Colonic mucosa (tissue), 4 donors: Measurements from ENCODE around the gene OR4D11. TPM values are rescaled to one million over a fixed set of nuclear protein-coding genes. Genes with fewer than 3 reads are reported as not detected.
"Not testable (repeated sequence)": the region's sequence is repeated elsewhere in the genome, so short reads cannot be mapped to it uniquely, and the experiment has no call there.

Source experiments
- DNase-seq: peaks from one replicate; pipeline ENCODE4 v3.0.0-alpha.2; 2020
- H3K27ac ChIP-seq: fragments of 200-600 bp; one replicate; pipeline ENCODE4 v1.8.0; 2021
- H3K27me3 ChIP-seq: fragments of 200-600 bp; one replicate; pipeline ENCODE4 v1.8.0; 2021
- H3K36me3 ChIP-seq: fragments of 200-600 bp; one replicate; pipeline ENCODE4 v1.8.0; 2021
- H3K4me1 ChIP-seq: fragments of 200-600 bp; one replicate; pipeline ENCODE4 v1.8.0; 2021; ENCODE audit warnings: mild to moderate bottlenecking
- H3K4me3 ChIP-seq: fragments of 200-600 bp; one replicate; pipeline ENCODE4 v1.8.0; 2021
- H3K9ac ChIP-seq, 2 donors: one replicate each; pipeline ENCODE4 v1.7.0; 2013; ENCODE audit warnings: control low read depth in 2 of 2, low read depth in 2 of 2, low read length in 2 of 2
- H3K9me3 ChIP-seq: fragments of 200-600 bp; one replicate; pipeline ENCODE4 v1.8.0; 2021
- intact Hi-C: fragments of 100-400 bp; cut with DNase I; formaldehyde crosslinking; loops from one replicate; pipeline ENCODE4 v1.14.1; 2022
- total RNA-seq, 2 donors: library from RNA; stranded (reverse); fragmentation: NEBNext Ultra II Directional in 1 of 2; extraction: Animal tissue kit (Norgen Biotek cat#: 25700) in 1 of 2; gene quantifications; one replicate each; pipeline ENCODE4 v1.2.1, GENCODE V29; 2021
- TF ChIP-seq, protein P1 (sequence below): fragments of 200-600 bp; IDR thresholded peaks from one replicate; pipeline ENCODE4 v1.8.0; 2022; ENCODE audit warnings: antibody characterized with exemption, mild to moderate bottlenecking
- donor health status: healthy.
- donor health status: DM: no; HTN: no; CAD: no.
- donor health status: DM: no; HTN: no; CAD: no.

Gene OR4D11
- total RNA-seq, 2 donors from 2014 or later, result not detected

DNA sequence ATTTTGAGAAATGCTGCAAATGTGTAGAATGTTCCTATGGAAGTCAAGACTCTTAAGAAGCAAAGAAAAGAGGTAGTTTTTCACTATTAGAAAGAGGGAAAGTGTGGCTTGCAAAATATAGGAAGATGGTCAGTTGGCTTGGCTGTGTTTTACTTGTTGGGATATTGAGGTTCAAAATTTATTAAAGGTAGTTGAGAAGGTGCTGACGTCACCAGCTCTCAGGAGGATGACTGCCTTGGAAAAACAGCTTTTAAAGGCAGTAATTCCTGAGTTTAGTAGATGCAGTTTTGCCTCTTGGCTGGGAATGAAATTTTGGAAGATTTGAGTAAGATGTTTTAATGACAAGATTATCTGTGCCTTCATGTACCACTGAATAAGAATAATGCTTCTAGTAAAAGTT, 8.3 kb downstream of the OR4D11 start:
- Histone ChIP-seq H3K9ac (no peak overlapping the region), H3K9me3 (no peaks in the 10 kb centered on the region), H3K4me1 (no peaks in the 10 kb centered on the region), H3K4me3 (no peak overlapping the region), H3K27ac (no peak overlapping the region), H3K36me3 (no peaks in the 10 kb centered on the region), H3K27me3 (no peaks in the 10 kb centered on the region)
- intact Hi-C loops, result no loop called here
- TF ChIP-seq, protein P1, sequence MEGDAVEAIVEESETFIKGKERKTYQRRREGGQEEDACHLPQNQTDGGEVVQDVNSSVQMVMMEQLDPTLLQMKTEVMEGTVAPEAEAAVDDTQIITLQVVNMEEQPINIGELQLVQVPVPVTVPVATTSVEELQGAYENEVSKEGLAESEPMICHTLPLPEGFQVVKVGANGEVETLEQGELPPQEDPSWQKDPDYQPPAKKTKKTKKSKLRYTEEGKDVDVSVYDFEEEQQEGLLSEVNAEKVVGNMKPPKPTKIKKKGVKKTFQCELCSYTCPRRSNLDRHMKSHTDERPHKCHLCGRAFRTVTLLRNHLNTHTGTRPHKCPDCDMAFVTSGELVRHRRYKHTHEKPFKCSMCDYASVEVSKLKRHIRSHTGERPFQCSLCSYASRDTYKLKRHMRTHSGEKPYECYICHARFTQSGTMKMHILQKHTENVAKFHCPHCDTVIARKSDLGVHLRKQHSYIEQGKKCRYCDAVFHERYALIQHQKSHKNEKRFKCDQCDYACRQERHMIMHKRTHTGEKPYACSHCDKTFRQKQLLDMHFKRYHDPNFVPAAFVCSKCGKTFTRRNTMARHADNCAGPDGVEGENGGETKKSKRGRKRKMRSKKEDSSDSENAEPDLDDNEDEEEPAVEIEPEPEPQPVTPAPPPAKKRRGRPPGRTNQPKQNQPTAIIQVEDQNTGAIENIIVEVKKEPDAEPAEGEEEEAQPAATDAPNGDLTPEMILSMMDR, result no peak
- no peak for DNase-seq

- H3K4me3 ChIP-seq, H3K27me3 ChIP-seq, H3K9me3 ChIP-seq, intact Hi-C loops, H3K9ac ChIP-seq, H3K27ac ChIP-seq, H3K36me3 ChIP-seq, DNase-seq, H3K4me1 ChIP-seq: not testable (repeated sequence)
Observed at GRCh38 chr11:59520139-59520538, 16.8 kb downstream of the OR4D11 start.

GRCh38 chr11:59520741-59521140, 17.4 kb downstream of the OR4D11 start:
- TF ChIP-seq, protein P1, result no peak
- no peaks in the 10 kb centered on the region for H3K36me3 ChIP-seq
- H3K9ac ChIP-seq, result no peak overlapping the region
- H3K4me3 ChIP-seq, result no peak overlapping the region
- DNase-seq, result no peak
- H3K27me3 ChIP-seq, result no peaks in the 10 kb centered on the region
- intact Hi-C loops, result no loop called here
- H3K27ac ChIP-seq, result no peak overlapping the region
- H3K9me3 ChIP-seq, result no peaks in the 10 kb centered on the region
- H3K4me1 ChIP-seq, result no peaks in the 10 kb centered on the region

GRCh38 chr11:59523541-59523940, 20.2 kb downstream of the OR4D11 start:
- no peaks in the 10 kb centered on the region for H3K27me3 ChIP-seq
- H3K9me3 ChIP-seq, result no peaks in the 10 kb centered on the region
- no peaks in the 10 kb centered on the region for H3K4me1 ChIP-seq
- no peaks in the 10 kb centered on the region for H3K36me3 ChIP-seq
- no peak overlapping the region for H3K4me3 ChIP-seq
- TF ChIP-seq, protein P1, result no peak
- no peak for DNase-seq
- intact Hi-C loops, result no loop called here
- no peak overlapping the region for H3K9ac ChIP-seq
- H3K27ac ChIP-seq, result no peak overlapping the region

- Histone ChIP-seq H3K36me3 (no peaks in the 10 kb centered on the region), H3K27me3 (no peaks in the 10 kb centered on the region), H3K9ac (no peak overlapping the region), H3K9me3 (no peaks in the 10 kb centered on the region), H3K4me1 (no peaks in the 10 kb centered on the region), H3K4me3 (no peak overlapping the region), H3K27ac (no peak overlapping the region)
- intact Hi-C loops, result no loop called here
- no peak for DNase-seq
- TF ChIP-seq, protein P1, result no peak
Observed at GRCh38 chr11:59528711-59529110, 25.3 kb downstream of the OR4D11 start.

DNA sequence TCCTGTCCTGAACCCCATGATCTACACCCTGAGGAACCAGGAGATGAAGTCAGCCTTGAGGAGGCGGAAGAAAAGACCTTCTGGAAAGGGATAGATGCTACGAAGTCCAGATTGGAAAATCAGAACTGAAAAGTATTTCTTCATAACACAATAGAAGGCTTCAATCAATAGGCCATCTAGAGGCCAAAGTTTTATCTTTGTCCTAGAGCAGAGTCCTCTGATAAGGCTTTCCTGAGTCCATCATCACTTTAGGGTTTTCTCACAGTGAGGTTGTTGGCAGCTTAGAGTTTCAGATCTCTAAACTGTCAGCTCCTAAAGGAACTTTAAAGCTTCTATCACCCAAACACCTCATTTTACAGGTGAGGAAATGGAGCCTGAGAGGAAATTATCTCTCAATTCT, 29.2 kb downstream of the OR4D11 start:
- Histone ChIP-seq H3K27ac (no peak overlapping the region), H3K9me3 (no peaks in the 10 kb centered on the region), H3K36me3 (no peaks in the 10 kb centered on the region), H3K4me1 (no peaks in the 10 kb centered on the region), H3K27me3 (no peaks in the 10 kb centered on the region), H3K9ac (no peak overlapping the region), H3K4me3 (no peak overlapping the region)
- no peak for DNase-seq
- TF ChIP-seq, protein P1, result no peak
- intact Hi-C loops, result loop anchor here (10.0 kb wide), 1 partner anchor 272 kb away; no protein-coding TSS in a partner anchor
